GM12878 (cell line): Measurements from ENCODE around the gene CHST15. TPM values are rescaled to one million over a fixed set of nuclear protein-coding genes. Genes with fewer than 3 reads are reported as not detected.

Source experiments
- ATAC-seq: fragments of 200-7000 bp; cut with Tn5 transposase; 3 replicates; pipeline ENCODE4 v1.9.1; 2020; ENCODE audit warnings: mild to moderate bottlenecking, moderate library complexity
- BruUV-seq: library from RNA; stranded (reverse); fragments of 400-500 nt; replicated peaks from 2 replicates; lab custom pipeline; 2021; lab: Mats Ljungman, UMichigan
- CTCF ChIA-PET: fragments of 300-600 bp; sonication (Branson Sonifier 250); formaldehyde crosslinking; extraction: SDS; loops from one replicate; lab custom pipeline; 2021; ENCODE audit warnings: inconsistent platforms; lab: Yijun Ruan, JAX
- POLR2A ChIA-PET: fragments of 350-600 bp; formaldehyde crosslinking; extraction: SDS; loops from one replicate; lab custom pipeline; 2021; ENCODE audit warnings: inconsistent platforms; lab: Charles Lee
- RAD21 ChIA-PET: fragments of 300-600 bp; sonication (Branson Sonifier 250); formaldehyde crosslinking; loops from one replicate; lab custom pipeline; 2023; ENCODE audit warnings: antibody characterized with exemption; ENCODE audit not compliant: unreplicated experiment; lab: Charles Lee
- SMC1A ChIA-PET: fragments of 300-600 bp; sonication (Branson Sonifier 250); formaldehyde crosslinking; loops from one replicate; lab custom pipeline; 2023; ENCODE audit not compliant: unreplicated experiment, uncharacterized antibody; lab: Charles Lee
- DNase-seq: peaks from one replicate; pipeline ENCODE4 v3.0.0-alpha.2; 2011; ENCODE audit warnings: low read depth, low spot score
- FAIRE-seq: peaks from 3 replicates; lab custom pipeline; 2011; peaks lifted over from hg19 to GRCh38; lab: Jason Lieb, UNC
- H2AFZ ChIP-seq: 2 replicates; pipeline ENCODE4 v1.6.0; 2011; ENCODE audit warnings: low read depth, low read length, control low read depth; ENCODE audit not compliant: control insufficient read depth
- H3K27ac ChIP-seq: 2 replicates; pipeline ENCODE4 v1.5.1; 2011; ENCODE audit warnings: control low read depth; ENCODE audit not compliant: control insufficient read depth, insufficient read depth
- H3K27me3 ChIP-seq, 2 experiments: replicated peaks in 1 of 2; 2 replicates each; pipeline versions ENCODE4 v1.6.0 to v1.6.1; 2011; ENCODE audit warnings: low read length in 1 of 2; ENCODE audit not compliant: control insufficient read depth in 2 of 2, insufficient read depth in 2 of 2
- H3K36me3 ChIP-seq, 2 experiments: 2 replicates each; pipeline ENCODE4 v1.5.1; 2011; ENCODE audit warnings: low read length in 1 of 2; ENCODE audit not compliant: control insufficient read depth in 2 of 2, insufficient read depth in 2 of 2
- H3K4me1 ChIP-seq: 2 replicates; pipeline ENCODE4 v1.6.1; 2011; ENCODE audit warnings: mild to moderate bottlenecking, low read length, moderate library complexity, mixed read lengths; ENCODE audit not compliant: control insufficient read depth, insufficient read depth
- H3K4me2 ChIP-seq: 2 replicates; pipeline ENCODE4 v1.6.0; 2011; ENCODE audit warnings: control low read depth; ENCODE audit not compliant: control insufficient read depth, insufficient read depth
- H3K4me3 ChIP-seq: fragments of 200-600 bp; sonication (generic); 2 replicates; pipeline ENCODE4 v1.5.1; 2016
- H3K79me2 ChIP-seq: 2 replicates; pipeline ENCODE4 v1.6.0; 2011; ENCODE audit warnings: low read length; ENCODE audit not compliant: control insufficient read depth, insufficient read depth
- H3K9ac ChIP-seq: 2 replicates; pipeline ENCODE4 v1.8.0; 2011; ENCODE audit warnings: low read length, control low read depth, mixed read lengths; ENCODE audit not compliant: control insufficient read depth, insufficient read depth
- H3K9me3 ChIP-seq: replicated peaks from 3 replicates; pipeline ENCODE4 v1.5.1; 2011; ENCODE audit warnings: mild to moderate bottlenecking, low read length; ENCODE audit not compliant: control insufficient read depth, insufficient read depth
- H4K20me1 ChIP-seq: 2 replicates; pipeline ENCODE4 v1.6.0; 2011; ENCODE audit not compliant: control insufficient read depth, insufficient read depth
- IKZF1 ChIP-seq: fragments of 450-650 bp; conservative IDR thresholded peaks from 2 replicates; pipeline ENCODE4 v1.6.1; 2017; ENCODE audit warnings: antibody characterized with exemption, mild to moderate bottlenecking
- WGBS: methylation state at CpG from one replicate; pipeline ENCODE4 v1.1.6; 2016; ENCODE audit warnings: low lambda C conversion rate; ENCODE audit not compliant: insufficient replicate concordance, insufficient coverage; ENCODE audit errors: missing lambda C conversion rate; 5-methylcytosine and 5-hydroxymethylcytosine counted together
- in situ Hi-C: fragments of 300-500 bp; cut with MboI; formaldehyde crosslinking; loops from 9 replicates; pipeline ENCODE4 v1.14.3; 2018; ENCODE audit warnings: mixed read lengths
- intact Hi-C: fragments of 100-400 bp; cut with micrococcal nuclease; formaldehyde crosslinking; loops from one replicate; pipeline ENCODE4 v1.14.2; 2022; ENCODE audit not compliant: unreplicated experiment
- polyA plus RNA-seq, 11 experiments: library from polyadenylated mRNA; depleted of rRNA in 4 of 11; unstranded in 6 of 11; stranded (reverse) in 5 of 11; fragments of >200 nt; fragmentation: Nextera tagmentation in 4 of 11; fragmentation: Illumina TruSeq in 1 of 11; extraction: Ambion mirVana in 4 of 11; extraction: Trizol in 1 of 11; gene quantifications; 1 replicate in 1 of 11; 2 replicates in 10 of 11; pipeline versions ENCODE4 v1.2.1 to v1.2.3, GENCODE V29; 2011 to 2016; ENCODE audit warnings: inconsistent platforms in 2 of 11, missing spikeins in 2 of 11, low read depth in 1 of 11
- total RNA-seq, 4 experiments: library from RNA; depleted of rRNA in 3 of 4; stranded (reverse); fragments of >200 nt in 3 of 4; fragmentation: Illumina TruSeq in 1 of 4; extraction: Trizol in 1 of 4; gene quantifications; 2 replicates each; pipeline versions ENCODE4 v1.2.1 to v1.2.3, GENCODE V29; 2013 to 2021
- TF ChIP-seq, protein P1 (sequence below): IDR thresholded peaks from 2 replicates; pipeline ENCODE4 v1.6.1; 2012; ENCODE audit warnings: low read depth, low read length, improper control_type of control experiment

Gene CHST15
- total and polyA plus RNA-seq, 10 of the 15 experiments (the other 5 are each of a cell fraction or from before 2014, with no cell fraction given): 0.02 to 0.53 (median 0.05) TPM; not detected in 1

DNA sequence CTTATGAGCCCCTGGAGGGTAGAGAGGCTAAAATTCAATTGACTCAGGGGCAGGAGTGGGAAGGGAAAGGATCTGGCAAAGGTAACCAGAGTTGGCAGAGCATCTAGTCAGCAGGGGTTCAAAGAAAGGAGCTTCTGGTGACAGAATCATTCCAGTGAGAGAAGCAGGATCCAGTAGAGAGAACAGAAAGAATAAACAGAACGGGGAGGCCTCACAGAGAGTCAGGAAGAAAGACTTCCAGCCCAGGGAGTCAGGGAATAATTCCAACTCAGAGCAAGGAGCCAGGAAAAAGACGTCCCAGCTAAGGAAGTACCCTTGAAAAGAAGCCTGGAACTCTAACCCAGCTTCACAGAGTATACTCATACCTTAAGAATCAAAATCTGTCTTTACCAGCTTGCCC lies 135.2 kb downstream of the CHST15 start:
- RAD21 ChIA-PET: no interaction called here
- H3K36me3 ChIP-seq: no peaks in the 10 kb centered on the region
- no peak for ATAC-seq
- no peak overlapping the region for H3K4me2 ChIP-seq
- in situ Hi-C loops: no loop called here
- FAIRE-seq: no peak
- DNase-seq: no peak
- CTCF ChIA-PET: interaction anchor here (0.9 kb wide), 1 partner anchor 16 kb away, joined by 4 read pairs; no protein-coding TSS in a partner anchor
- no peak overlapping the region for H3K9ac ChIP-seq
- H2AFZ ChIP-seq: no peak overlapping the region
- SMC1A ChIA-PET: no interaction called here
- intact Hi-C loops: no loop called here
- H4K20me1 ChIP-seq: no peaks in the 10 kb centered on the region
- no peak overlapping the region for H3K27ac ChIP-seq
- no peaks in the 10 kb centered on the region for H3K9me3 ChIP-seq
- H3K79me2 ChIP-seq: no peaks in the 10 kb centered on the region
- H3K4me1 ChIP-seq: no peaks in the 10 kb centered on the region
- POLR2A ChIA-PET: no interaction called here
- 0% methylated on average over 2 of the region's 2 CpGs for WGBS
- no TSS peak for BruUV-seq
- H3K4me3 ChIP-seq: no peak overlapping the region
- TF ChIP-seq, protein P1, sequence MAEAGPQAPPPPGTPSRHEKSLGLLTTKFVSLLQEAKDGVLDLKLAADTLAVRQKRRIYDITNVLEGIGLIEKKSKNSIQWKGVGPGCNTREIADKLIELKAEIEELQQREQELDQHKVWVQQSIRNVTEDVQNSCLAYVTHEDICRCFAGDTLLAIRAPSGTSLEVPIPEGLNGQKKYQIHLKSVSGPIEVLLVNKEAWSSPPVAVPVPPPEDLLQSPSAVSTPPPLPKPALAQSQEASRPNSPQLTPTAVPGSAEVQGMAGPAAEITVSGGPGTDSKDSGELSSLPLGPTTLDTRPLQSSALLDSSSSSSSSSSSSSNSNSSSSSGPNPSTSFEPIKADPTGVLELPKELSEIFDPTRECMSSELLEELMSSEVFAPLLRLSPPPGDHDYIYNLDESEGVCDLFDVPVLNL: no peak
- no peak for TF ChIP-seq IKZF1
- peaks cover 1 to 2% of the 10 kb centered on the region in 2 experiments; a peak in 1 of 4 replicates for H3K27me3 ChIP-seq

Other genes with a start within 250 kb of the CHST15 start
- gene CPXM2, start 201.8 kb downstream of the CHST15 start, total RNA-seq (2014; rRNA removed): 0.60 and 0.79 TPM in 2 replicates
- gene CPXM2, start 201.8 kb downstream of the CHST15 start, total RNA-seq (2014; rRNA removed; fragmentation: Illumina TruSeq; extraction: Trizol): 0.49 and 0.51 TPM in 2 replicates
- gene CPXM2, start 201.8 kb downstream of the CHST15 start, total RNA-seq (2021): 0.58 and 0.67 TPM in 2 replicates
- gene CPXM2, start 201.8 kb downstream of the CHST15 start, polyA plus RNA-seq (2011; rRNA removed): 1.1 TPM in 2 replicates
- 0.56 and 0.63 TPM in 2 replicates for gene CPXM2, start 201.8 kb downstream of the CHST15 start, polyA plus RNA-seq (2014; fragmentation: Illumina TruSeq; extraction: Trizol)
- gene CPXM2, start 201.8 kb downstream of the CHST15 start, polyA plus RNA-seq (2014; fragmentation: Nextera tagmentation; extraction: Ambion mirVana): under 1 TPM; 0.08 to 0.11 TPM
- gene CPXM2, start 201.8 kb downstream of the CHST15 start, polyA plus RNA-seq (2014; rRNA removed): 0.46 and 0.58 TPM in 2 replicates
- gene CPXM2, start 201.8 kb downstream of the CHST15 start, polyA plus RNA-seq (2016; fragmentation: Nextera tagmentation; extraction: Ambion mirVana): under 1 TPM; 0.58 to 0.72 TPM